HG03039 (cell line): ENCODE results near the gene CDH15.
A peak's percentile ranks its signal among the peaks of the same experiment; 100 is the strongest.

Experiments
- ATAC-seq: cut with Tn5 transposase; IDR thresholded peaks from one replicate; pipeline ENCODE4 v1.9.1; 2021; ENCODE audit warnings: mild to moderate bottlenecking, moderate library complexity; ENCODE audit not compliant: unreplicated experiment

The CDH15 gene

DNA sequence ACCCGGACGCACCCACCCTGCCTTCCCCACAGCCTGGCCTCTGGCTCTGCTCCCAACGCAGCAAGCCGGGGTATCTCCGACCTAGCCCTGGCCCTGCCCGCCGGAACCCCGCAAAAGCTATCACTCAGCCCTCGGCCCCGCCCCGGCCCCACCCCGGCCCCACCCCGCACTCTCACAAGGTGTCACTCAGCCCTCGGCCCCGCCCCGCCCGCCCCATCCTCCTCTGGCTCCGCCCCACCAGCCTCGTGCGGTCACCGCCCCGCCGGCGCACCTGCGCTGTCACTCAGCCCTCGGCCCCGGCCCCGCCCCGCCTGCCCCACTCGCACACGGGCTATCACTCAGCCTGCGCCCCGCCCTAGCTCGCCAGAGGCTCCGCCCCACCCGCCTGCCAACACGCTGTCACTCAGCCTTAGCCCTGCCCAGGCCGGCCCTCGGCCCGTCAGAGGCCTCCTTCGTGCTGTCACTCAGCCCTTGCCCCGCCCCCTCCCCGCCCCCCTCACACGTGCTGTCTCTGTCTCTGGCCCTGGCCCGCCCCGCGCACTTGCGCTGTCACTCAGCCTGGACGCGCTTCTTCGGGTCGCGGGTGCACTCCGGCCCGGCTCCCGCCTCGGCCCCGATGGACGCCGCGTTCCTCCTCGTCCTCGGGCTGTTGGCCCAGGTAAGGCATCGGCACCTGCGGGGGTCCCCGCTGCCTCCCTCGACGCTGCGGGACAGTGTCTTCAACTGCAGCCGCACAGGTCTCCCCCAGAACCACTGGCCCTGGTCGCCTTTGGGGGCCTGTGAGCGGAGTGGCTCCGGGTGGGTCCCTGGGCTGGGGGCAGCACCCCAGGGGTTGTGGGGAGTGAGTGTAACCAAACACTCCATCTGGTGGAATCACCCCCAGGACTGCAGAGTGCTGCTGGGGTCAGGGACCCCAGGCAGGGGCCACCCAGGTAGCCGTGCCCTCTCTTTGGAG, at the start of gene CDH15:
CDH15 (plus strand) TSS at position 533 of the 955 bp plus-strand sequence; CDS start at position 617, 84 bp downstream.
- peak; percentile 77 for ATAC-seq

GRCh38 chr16:89122322-89122851, 49.2 kb upstream of the CDH15 start:
- no peak for ATAC-seq

GRCh38 chr16:89123001-89123830, 48.3 kb upstream of the CDH15 start:
- ATAC-seq, result no peak

GRCh38 chr16:89123831-89124100, 47.8 kb upstream of the CDH15 start:
- ATAC-seq, result no peak

GRCh38 chr16:89129378-89129777, 42.2 kb upstream of the CDH15 start:
- ATAC-seq, result no peak

DNA sequence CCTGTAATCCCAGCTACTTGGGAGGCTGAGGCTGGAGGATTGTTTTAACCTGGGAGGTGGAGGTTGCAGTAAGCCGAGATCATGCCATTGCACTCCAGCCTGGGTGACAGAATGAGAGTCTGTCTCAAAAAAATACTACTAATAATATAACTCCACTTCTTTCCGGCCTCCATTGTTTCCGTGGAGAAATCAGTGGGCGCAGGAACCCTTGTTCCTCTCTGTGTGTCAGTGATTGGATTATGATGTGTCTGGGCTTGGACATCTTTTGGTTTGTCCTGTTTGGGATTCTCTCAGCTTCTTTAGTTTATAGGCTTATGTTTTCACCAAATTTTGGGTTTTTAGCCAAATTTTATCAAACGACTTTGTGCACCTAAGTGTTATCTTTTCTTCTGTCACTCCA, 41.1 kb upstream of the CDH15 start:
- ATAC-seq, result no peak

- no peak for ATAC-seq
Measured at GRCh38 chr16:89131783-89132182, 39.8 kb upstream of the CDH15 start.

DNA sequence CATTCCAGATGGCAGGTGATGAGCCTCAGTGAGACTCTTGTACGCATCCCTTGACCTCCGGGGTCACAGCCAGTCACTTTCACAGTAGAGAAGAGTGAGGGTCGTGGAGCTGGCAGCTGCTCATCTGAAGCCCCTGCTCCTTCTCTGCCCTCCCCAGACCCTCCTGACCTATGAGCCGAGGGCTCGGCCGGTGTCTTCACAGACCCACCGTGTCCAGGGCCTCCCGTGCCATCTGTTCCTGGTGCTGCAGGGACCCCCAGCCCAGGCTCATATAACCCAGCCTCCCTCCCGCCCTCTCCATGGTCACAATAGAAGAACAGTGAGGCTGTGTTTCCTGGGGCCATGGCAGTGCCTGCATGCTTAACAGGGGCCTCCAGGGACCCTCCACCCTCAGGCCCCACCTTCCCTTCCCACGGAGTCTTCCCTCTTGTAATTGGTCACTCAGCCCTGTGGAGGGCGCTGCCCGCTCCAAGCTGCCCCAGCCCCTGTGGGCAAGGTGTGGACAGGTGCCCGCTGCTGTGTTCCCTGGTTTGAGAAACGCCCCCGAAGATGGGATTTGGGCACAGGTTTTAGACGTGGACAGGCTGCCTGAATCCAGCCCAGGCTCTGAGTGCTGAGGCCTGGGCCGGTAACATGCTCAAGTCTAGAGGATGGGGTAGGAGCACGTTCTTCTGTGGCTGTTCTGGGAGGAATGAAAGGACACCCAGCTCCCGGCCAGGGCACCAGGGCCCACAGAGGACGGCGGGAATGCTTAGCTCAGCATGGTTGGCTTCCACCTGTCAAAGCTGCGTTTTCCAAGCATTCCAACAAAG, 39.1 kb upstream of the CDH15 start:
- no peak for ATAC-seq

DNA sequence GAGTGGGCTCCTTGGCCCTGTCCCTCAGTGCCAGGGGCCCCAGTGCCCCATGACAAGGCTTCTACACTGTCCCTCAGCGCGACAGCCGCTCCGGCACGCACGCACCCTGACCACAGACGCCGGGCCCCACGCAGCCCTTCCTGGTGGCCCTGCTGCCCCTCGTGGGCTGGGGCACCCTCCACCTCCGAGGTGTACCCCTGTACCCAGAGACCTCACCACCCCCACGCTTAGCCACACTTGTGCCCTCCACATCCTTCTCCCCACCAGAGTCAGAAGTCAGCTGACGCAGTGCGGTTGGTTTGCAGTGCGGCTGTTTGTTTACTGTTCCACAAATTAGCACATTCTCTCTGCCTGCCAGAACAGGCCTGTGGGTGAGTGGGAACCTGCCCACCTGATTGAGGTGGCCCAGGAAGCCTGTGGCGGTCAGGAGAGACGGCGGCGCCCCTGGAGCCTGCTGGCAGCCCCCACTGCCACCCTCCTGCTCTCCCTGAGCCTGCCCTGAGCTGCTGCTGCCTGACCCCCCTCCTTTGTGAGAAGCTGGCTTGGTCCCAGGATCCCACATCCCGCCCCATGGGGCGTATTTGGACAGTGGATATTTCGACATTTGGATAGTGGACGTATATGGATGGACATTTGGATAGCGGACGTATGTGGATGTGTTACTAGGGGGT, 38.0 kb upstream of the CDH15 start:
- ATAC-seq, result no peak

GRCh38 chr16:89134269-89134668, 37.3 kb upstream of the CDH15 start:
- ATAC-seq, result no peak

DNA sequence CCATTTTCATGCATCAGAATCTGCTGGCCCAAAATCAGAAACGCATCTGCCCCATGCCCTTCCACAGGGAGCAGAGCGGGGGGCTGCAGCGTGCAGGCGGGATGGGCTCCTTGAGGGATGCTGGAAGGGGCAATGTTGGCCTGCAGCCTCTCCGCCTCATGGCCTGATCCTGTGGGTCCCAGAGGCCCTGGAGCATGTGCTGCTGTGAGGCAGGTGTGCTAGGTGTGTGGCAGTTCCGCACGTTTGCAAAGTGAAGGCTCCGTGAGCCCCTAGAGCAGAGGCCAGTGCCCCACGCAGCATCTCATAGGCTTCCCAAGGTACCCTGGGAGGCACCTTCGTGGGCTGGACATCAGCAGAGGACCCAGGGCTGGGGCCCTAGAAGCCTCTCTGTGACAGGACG, 36.4 kb upstream of the CDH15 start:
- no peak for ATAC-seq

- no peak for ATAC-seq
Measured at GRCh38 chr16:89135971-89136765, 35.4 kb upstream of the CDH15 start.

DNA sequence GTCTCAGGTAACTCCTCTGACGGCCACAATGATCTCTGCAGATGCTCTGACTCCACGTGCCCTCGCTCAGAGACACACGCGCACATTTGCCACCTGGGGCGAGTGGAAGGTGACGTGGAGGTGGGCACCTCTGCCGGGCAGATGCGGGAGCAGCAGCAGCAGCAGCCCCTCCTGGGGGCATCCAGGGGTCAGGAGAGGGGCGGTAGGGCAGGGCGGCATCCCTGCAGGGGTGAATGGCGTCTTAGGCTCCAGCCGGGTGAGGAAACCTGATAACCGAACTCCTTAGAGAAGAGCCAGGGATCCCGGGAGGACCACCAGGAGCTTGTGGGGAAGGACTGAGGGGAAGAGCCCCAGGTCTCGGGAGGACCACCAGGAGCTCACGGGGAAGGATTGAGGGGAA, 34.6 kb upstream of the CDH15 start:
- no peak for ATAC-seq

GRCh38 chr16:89137666-89138512, 33.7 kb upstream of the CDH15 start:
- no peak for ATAC-seq

DNA sequence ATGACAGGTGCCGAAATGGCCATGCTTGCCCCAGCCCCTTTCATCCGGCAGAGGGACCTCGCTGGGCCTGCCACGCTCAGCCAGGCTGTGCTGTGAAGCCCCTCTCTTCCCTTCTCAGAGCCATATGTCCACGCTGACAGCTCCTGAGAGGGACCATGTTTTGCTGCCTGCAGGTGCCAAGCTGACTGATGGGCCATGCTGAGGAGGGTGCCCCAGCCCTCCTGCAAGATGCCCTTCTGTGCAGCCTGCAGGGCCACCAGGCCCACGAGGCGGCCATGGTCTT, 33.1 kb upstream of the CDH15 start:
- no peak for ATAC-seq

DNA sequence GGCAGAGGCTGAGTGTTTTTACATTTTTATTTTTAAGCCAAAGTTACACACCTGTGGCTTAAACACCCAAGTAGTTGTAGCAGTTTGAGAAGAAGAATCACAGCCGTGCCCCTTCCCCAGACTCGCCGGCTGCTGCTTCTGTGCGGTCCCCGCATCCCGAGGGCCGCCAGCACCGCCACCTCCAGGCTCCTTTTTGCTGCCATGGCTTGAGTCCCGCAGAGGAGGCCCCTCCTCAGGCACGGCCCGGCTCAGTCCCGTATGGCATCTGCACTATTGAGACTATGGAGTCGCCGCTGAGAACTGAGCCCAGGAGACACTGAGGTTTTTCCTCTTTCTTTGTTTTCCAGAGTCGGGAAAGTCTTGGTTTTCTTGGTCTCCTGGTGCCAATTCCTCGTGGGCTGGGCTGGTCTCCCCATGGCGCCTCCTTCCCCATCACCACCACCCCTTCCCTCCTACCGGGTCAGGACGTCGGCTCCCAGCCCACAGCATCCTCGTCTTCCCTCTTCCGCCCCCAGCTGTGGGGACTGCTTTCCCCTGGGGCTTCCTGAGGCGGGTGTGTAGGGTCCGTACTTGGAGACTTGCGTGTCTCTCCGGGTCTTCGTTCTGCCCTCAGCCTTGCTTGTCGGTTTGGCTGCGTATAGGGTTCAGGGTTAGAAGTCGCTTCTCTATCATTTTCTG, 32.6 kb upstream of the CDH15 start:
- no peak for ATAC-seq

DNA sequence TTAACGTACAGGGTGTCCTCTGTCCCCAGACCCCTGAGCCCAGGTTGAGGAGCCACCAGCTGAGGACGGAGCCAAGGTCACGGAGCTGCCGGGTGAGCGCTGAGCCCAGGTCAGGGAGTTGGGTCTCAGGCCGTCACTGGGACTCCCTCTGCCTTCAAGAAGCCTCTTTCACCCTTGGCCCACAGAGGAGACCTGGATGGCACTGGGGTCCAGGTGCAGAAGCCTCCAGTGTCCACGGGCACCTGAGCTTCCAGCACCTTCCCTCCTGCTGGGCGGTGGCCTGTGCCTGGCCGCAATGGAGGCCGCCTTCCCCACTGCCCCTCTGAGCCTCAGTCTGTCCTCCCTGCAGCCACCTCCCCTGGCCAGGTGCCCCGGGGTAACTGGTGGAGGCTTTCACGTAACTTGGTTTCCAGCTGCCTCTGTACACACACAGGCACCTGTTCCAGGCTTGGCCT, 31.6 kb upstream of the CDH15 start:
- no peak for ATAC-seq

GRCh38 chr16:89140401-89140800, 31.1 kb upstream of the CDH15 start:
- no peak for ATAC-seq
